ENCODE results near the gene SLC25A27.

DNA sequence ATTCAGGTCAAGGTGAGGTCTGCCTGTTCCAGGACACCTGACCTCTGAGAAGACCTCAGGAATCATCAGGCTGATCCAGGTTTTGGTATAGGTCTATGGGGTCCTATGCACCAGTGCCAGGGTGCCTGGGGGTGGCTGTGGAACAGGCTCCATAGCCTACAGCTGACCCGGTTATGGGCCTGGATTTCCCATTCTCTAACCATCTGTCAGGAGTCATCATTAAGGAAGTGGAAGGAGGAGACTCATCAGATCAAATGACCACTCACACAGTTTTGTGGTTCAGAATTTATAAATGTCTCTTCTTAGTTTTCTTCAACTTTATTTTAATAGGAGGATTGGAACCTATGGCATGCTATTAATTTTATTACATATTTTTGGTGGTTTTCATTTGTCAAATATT lies 67.6 kb downstream of the SLC25A27 start:
- TF ChIP-seq POLR2A (IDR thresholded peaks at IDR 0.05) (no peak), CTCF (IDR thresholded peaks at IDR 0.05) (no peak)

Measured in heart left ventricle (tissue), 13 donors.